ENCODE data around the gene AK8. TPM values are rescaled to one million over a fixed set of nuclear protein-coding genes. Genes with fewer than 3 reads are reported as not detected.
A peak's percentile ranks its signal among the peaks of the same experiment; 100 is the strongest.

AK8 gene
- total and polyA plus RNA-seq, 8 donors = 0.56 to 0.89 (median 0.60) TPM; not detected in 5

- peak overlapping the region in 4 of 5 donors; percentile 49 to 84 (median 54) for H3K27ac ChIP-seq
- peak in 1 of 2 donors; percentile 58 for DNase-seq
- peaks cover 0 to 5% (median 0%) of the 10 kb centered on the region in 3 donors for H3K27me3 ChIP-seq
- no peak overlapping the region for H3K4me3 ChIP-seq
- intact Hi-C loops (cut with DNase I; ENCODE audit: low total_unique reads) = no loop called here
- no peak for TF ChIP-seq POLR2AphosphoS5 (IDR thresholded peaks at IDR 0.05)
- TF ChIP-seq EP300 (IDR thresholded peaks at IDR 0.05) = no peak
- TF ChIP-seq POLR2A (IDR thresholded peaks at IDR 0.05) = no peak
- no peak for TF ChIP-seq CTCF (IDR thresholded peaks at IDR 0.05)
- 47 to 65% (median 54%) methylated on average over 13 to 24 of the region's 24 CpGs for WGBS, 5 donors
- peaks cover 8 to 27% (median 15%) of the 10 kb centered on the region in 4 donors for H3K4me1 ChIP-seq
- H3K36me3 ChIP-seq = peaks cover 0 to 2% (median 0%) of the 10 kb centered on the region in 4 donors
- H3K9me3 ChIP-seq = no peaks in the 10 kb centered on the region
These were observed 20.3 kb downstream of the AK8 start for GRCh38 chr9:132857616-132858342.

GRCh38 chr9:132857031-132857430, 21.1 kb downstream of the AK8 start:
- DNase-seq = peak; percentile 46 to 75
- 41 to 54% (median 45%) methylated on average over 6 to 8 of the region's 8 CpGs for WGBS, 5 donors
- H3K27ac ChIP-seq = peak overlapping the region in 4 of 5 donors; percentile 49 to 84 (median 54)

GRCh38 chr9:132855904-132856303, 22.2 kb downstream of the AK8 start:
- no peak for DNase-seq
- no peak overlapping the region for H3K4me3 ChIP-seq
- 82 to 93% (median 88%) methylated on average over 4 to 5 of the region's 5 CpGs for WGBS, 5 donors
- H3K9me3 ChIP-seq = no peaks in the 10 kb centered on the region
- H3K27ac ChIP-seq = peak overlapping the region in 1 of 5 donors; percentile 84
- TF ChIP-seq POLR2AphosphoS5 (IDR thresholded peaks at IDR 0.05) = no peak
- no peak for TF ChIP-seq POLR2A (IDR thresholded peaks at IDR 0.05)
- no peak for TF ChIP-seq EP300 (IDR thresholded peaks at IDR 0.05)
- TF ChIP-seq CTCF (IDR thresholded peaks at IDR 0.05) = no peak
- H3K4me1 ChIP-seq = peaks cover 8 to 27% (median 15%) of the 10 kb centered on the region in 4 donors
- peaks cover 0 to 5% (median 0%) of the 10 kb centered on the region in 3 donors for H3K27me3 ChIP-seq
- intact Hi-C loops (cut with DNase I; ENCODE audit: low total_unique reads) = no loop called here
- H3K36me3 ChIP-seq = no peaks in the 10 kb centered on the region

More at GRCh38 chr9:132857031-132857430, 21.1 kb downstream of the AK8 start:
- intact Hi-C loops (cut with DNase I; ENCODE audit: low total_unique reads) = no loop called here
- no peak overlapping the region for H3K4me3 ChIP-seq
- peaks cover 8 to 27% (median 15%) of the 10 kb centered on the region in 4 donors for H3K4me1 ChIP-seq
- peaks cover 0 to 5% (median 0%) of the 10 kb centered on the region in 3 donors for H3K27me3 ChIP-seq
- TF ChIP-seq POLR2AphosphoS5 (IDR thresholded peaks at IDR 0.05) (peak in 1 of 3 donors; percentile 42), POLR2A (IDR thresholded peaks at IDR 0.05) (no peak), EP300 (IDR thresholded peaks at IDR 0.05) (no peak), CTCF (IDR thresholded peaks at IDR 0.05) (no peak)
- H3K36me3 ChIP-seq = no peaks in the 10 kb centered on the region
- no peaks in the 10 kb centered on the region for H3K9me3 ChIP-seq

GRCh38 chr9:132854832-132855231, 23.3 kb downstream of the AK8 start:
- Histone ChIP-seq H3K9me3 (no peaks in the 10 kb centered on the region), H3K4me3 (no peak overlapping the region), H3K27me3 (peaks cover 0 to 5% (median 0%) of the 10 kb centered on the region in 3 donors), H3K27ac (no peak overlapping the region), H3K36me3 (no peaks in the 10 kb centered on the region), H3K4me1 (peaks cover 8 to 27% (median 15%) of the 10 kb centered on the region in 4 donors)
- 66 to 79% (median 74%) methylated on average over 10 of the region's 10 CpGs for WGBS, 5 donors
- intact Hi-C loops (cut with DNase I; ENCODE audit: low total_unique reads) = no loop called here
- no peak for DNase-seq
- TF ChIP-seq POLR2AphosphoS5 (IDR thresholded peaks at IDR 0.05) (no peak), POLR2A (IDR thresholded peaks at IDR 0.05) (no peak), CTCF (IDR thresholded peaks at IDR 0.05) (no peak), EP300 (IDR thresholded peaks at IDR 0.05) (no peak)

Data from stomach (tissue), 9 donors.